ENCODE data around the gene PIN4. TPM values are rescaled to one million over a fixed set of nuclear protein-coding genes. Genes with fewer than 3 reads are reported as not detected.

PIN4 gene
- total RNA-seq, 1 donor from 2014 or later = 16.3 TPM

Other genes with a start within 250 kb of the PIN4 start
- gene RTL5, start 49.8 kb upstream of the PIN4 start, total RNA-seq = 4.1 TPM
- 0.41 TPM for gene ERCC6L, start 57.3 kb downstream of the PIN4 start, total RNA-seq
- 1,146 TPM for gene RPS4X, start 95.5 kb downstream of the PIN4 start, total RNA-seq
- gene CITED1, start 124.2 kb downstream of the PIN4 start, total RNA-seq = 7.3 TPM